ENCODE results near the gene RPUSD3.

The RPUSD3 gene

GRCh38 chr3:9806688-9807589 is 36.9 kb downstream of the RPUSD3 start:
- in situ Hi-C loops (cut with MboI; ENCODE audit: low sequenced_read_pairs), result no loop called here

- in situ Hi-C loops (cut with MboI; ENCODE audit: low sequenced_read_pairs), result no loop called here
These were observed 37.7 kb downstream of the RPUSD3 start for GRCh38 chr3:9806137-9806536.

- in situ Hi-C loops (cut with MboI; ENCODE audit: low sequenced_read_pairs), result no loop called here
These were observed 38.8 kb downstream of the RPUSD3 start for GRCh38 chr3:9804996-9805395.

- in situ Hi-C loops (cut with MboI; ENCODE audit: low sequenced_read_pairs), result no loop called here
These were observed 40.3 kb downstream of the RPUSD3 start for GRCh38 chr3:9803494-9803893.

- in situ Hi-C loops (cut with MboI; ENCODE audit: low sequenced_read_pairs), result no loop called here
These were observed 43.3 kb downstream of the RPUSD3 start for GRCh38 chr3:9800529-9800928.

GRCh38 chr3:9797196-9797945 is 46.4 kb downstream of the RPUSD3 start:
- in situ Hi-C loops (cut with MboI; ENCODE audit: low sequenced_read_pairs), result no loop called here

- in situ Hi-C loops (cut with MboI; ENCODE audit: low sequenced_read_pairs), result no loop called here
These were observed 48.6 kb downstream of the RPUSD3 start for GRCh38 chr3:9795207-9795606.

- in situ Hi-C loops (cut with MboI; ENCODE audit: low sequenced_read_pairs), result no loop called here
These were observed 49.4 kb downstream of the RPUSD3 start for GRCh38 chr3:9794400-9794799.

GRCh38 chr3:9793161-9793781 is 50.5 kb downstream of the RPUSD3 start:
- in situ Hi-C loops (cut with MboI; ENCODE audit: low sequenced_read_pairs), result no loop called here

GRCh38 chr3:9792405-9793160 is 51.2 kb downstream of the RPUSD3 start, which contains the start of the genes ARPC4 and TADA3:
TSS of gene ARPC4 (plus strand) at chr3:9793082. CDS start at chr3:9793122, 40 bp downstream.
TSS of gene TADA3 (minus strand) at chr3:9792473. CDS start at chr3:9791466, 1,007 bp downstream.
- in situ Hi-C loops (cut with MboI; ENCODE audit: low sequenced_read_pairs), result no loop called here

GRCh38 chr3:9791790-9792404 is 51.9 kb downstream of the RPUSD3 start:
- in situ Hi-C loops (cut with MboI; ENCODE audit: low sequenced_read_pairs), result no loop called here

GRCh38 chr3:9791127-9791526 is 52.7 kb downstream of the RPUSD3 start:
- in situ Hi-C loops (cut with MboI; ENCODE audit: low sequenced_read_pairs), result no loop called here
